Caco-2 (cell line): ENCODE results near the gene KREMEN2. TPM values are rescaled to one million over a fixed set of nuclear protein-coding genes. Genes with fewer than 3 reads are reported as not detected.

Experiments
- Bru-seq: library from RNA; stranded (reverse); fragments of 400-500 nt; gene quantifications from one replicate; lab custom pipeline; 2021; lab: Mats Ljungman, UMichigan
- BruChase-seq, 2 experiments: library from RNA; stranded (reverse); fragments of 400-500 nt; gene quantifications; one replicate each; lab custom pipeline; 2021; lab: Mats Ljungman, UMichigan
- BruUV-seq: library from RNA; stranded (reverse); fragments of 400-500 nt; replicated peaks from 2 replicates; lab custom pipeline; 2021; lab: Mats Ljungman, UMichigan
- CTCF ChIA-PET: fragments of 300-600 bp; sonication (Branson Sonifier 250); formaldehyde crosslinking; loops from one replicate; lab custom pipeline; 2022; ENCODE audit warnings: antibody characterized with exemption; lab: Charles Lee
- POLR2A ChIA-PET: fragments of 300-600 bp; sonication (Branson Sonifier 250); formaldehyde crosslinking; loops from one replicate; lab custom pipeline; 2022; ENCODE audit warnings: antibody characterized with exemption; lab: Charles Lee
- DNase-seq, 2 experiments: peaks; one replicate each; pipeline versions ENCODE4 v3.0.0 to v3.0.0-alpha.2; 2020 to 2022
- H3K27me3 ChIP-seq: replicated peaks from 2 replicates; pipeline ENCODE4 v1.6.0; 2011; ENCODE audit warnings: low read length; ENCODE audit not compliant: control insufficient read depth, insufficient read depth
- H3K36me3 ChIP-seq: 2 replicates; pipeline ENCODE4 v1.5.1; 2011; ENCODE audit warnings: low read length; ENCODE audit not compliant: control insufficient read depth, insufficient read depth
- H3K4me1 ChIP-seq: fragments of 250-450 bp; sonication (Bioruptor Pico); 2 replicates; pipeline ENCODE4 v1.5.1; 2020; ENCODE audit warnings: mild to moderate bottlenecking
- H3K4me3 ChIP-seq: 2 replicates; pipeline ENCODE4 v1.5.1; 2011; ENCODE audit warnings: low read depth, mild to moderate bottlenecking, control low read depth, low read length
- H3K9me3 ChIP-seq: fragments of 250-450 bp; sonication (Bioruptor Pico); 2 replicates; pipeline ENCODE4 v1.5.1; 2020; ENCODE audit warnings: mild to moderate bottlenecking, moderate library complexity
- H3K27ac Mint-ChIP-seq: one replicate; pipeline ENCODE4 v1.8.0; 2022; ENCODE audit warnings: mixed read lengths; ENCODE audit not compliant: unreplicated experiment
- H3K27me3 Mint-ChIP-seq: one replicate; pipeline ENCODE4 v1.8.0; 2022; ENCODE audit warnings: mixed read lengths; ENCODE audit not compliant: insufficient read depth, unreplicated experiment
- H3K36me3 Mint-ChIP-seq: one replicate; pipeline ENCODE4 v1.8.0; 2022; ENCODE audit warnings: mild to moderate bottlenecking, mixed read lengths; ENCODE audit not compliant: insufficient read depth, unreplicated experiment
- H3K4me1 Mint-ChIP-seq: one replicate; pipeline ENCODE4 v1.8.0; 2022; ENCODE audit warnings: low read depth, mixed read lengths; ENCODE audit not compliant: unreplicated experiment
- H3K4me3 Mint-ChIP-seq: one replicate; pipeline ENCODE4 v1.8.0; 2022; ENCODE audit warnings: mild to moderate bottlenecking, moderate library complexity, mixed read lengths; ENCODE audit not compliant: unreplicated experiment
- H3K9me3 Mint-ChIP-seq: one replicate; pipeline ENCODE4 v1.8.0; 2022; ENCODE audit warnings: mixed read lengths; ENCODE audit not compliant: unreplicated experiment
- intact Hi-C: fragments of 100-400 bp; cut with micrococcal nuclease; formaldehyde crosslinking; loops from one replicate; pipeline ENCODE4 v1.10.0; 2022; ENCODE audit not compliant: unreplicated experiment
- long read RNA-seq: library from polyadenylated mRNA; stranded (forward); transcript quantifications from one replicate; pipeline ENCODE4 v2.0.0, GENCODE V29; 2022
- total RNA-seq: library from RNA; stranded (reverse); gene quantifications from 2 replicates; pipeline ENCODE4 v1.2.3, GENCODE V29; 2022
- TF ChIP-seq, protein P1 (sequence below), 2 experiments: fragments of 200-600 bp in 1 of 2; IDR thresholded peaks; 1 replicate in 1 of 2; 2 replicates in 1 of 2; pipeline versions ENCODE4 v1.5.1 to v1.8.0; 2011 to 2022; ENCODE audit warnings: antibody characterized with exemption in 1 of 2, control low read depth in 1 of 2, inconsistent platforms in 1 of 2, low read depth in 1 of 2, low read length in 1 of 2, mild to moderate bottlenecking in 1 of 2, moderate library complexity in 1 of 2; ENCODE audit not compliant: insufficient read depth in 1 of 2, severe bottlenecking in 1 of 2, unreplicated experiment in 1 of 2

The KREMEN2 gene
- total RNA-seq, result 1.9 and 2.2 TPM in 2 replicates
- percentile 12 among the genes with signal in this experiment for Bru-seq, nascent RNA
- percentile 37 among the genes with signal in this experiment for BruChase-seq, experiment 1, labeled RNA remaining after a 2-hour chase
- BruChase-seq, experiment 2, labeled RNA remaining after a 6-hour chase, result percentile 40 among the genes with signal in this experiment
- long read RNA-seq, partial matches to known transcripts, result 1 of 5 reads
- long read RNA-seq, other reads (novel, unspliced or antisense), result 3 of 5 reads

GRCh38 chr16:2963723-2964474 is at the start of gene KREMEN2:
TSS of gene KREMEN2 (plus strand) at chr16:2964275. CDS start at chr16:2964521, 246 bp downstream.
- intact Hi-C loops, result no loop called here
- Mint-ChIP-seq H3K27me3 (no peaks in the 10 kb centered on the region), H3K4me1 (no peaks in the 10 kb centered on the region), H3K27ac (no peak within 1 kb of the TSS), H3K9me3 (no peaks in the 10 kb centered on the region), H3K4me3 (peak within 1 kb of the TSS; percentile 93), H3K36me3 (peaks cover 10% of the 10 kb centered on the region)
- TF ChIP-seq, protein P1, sequence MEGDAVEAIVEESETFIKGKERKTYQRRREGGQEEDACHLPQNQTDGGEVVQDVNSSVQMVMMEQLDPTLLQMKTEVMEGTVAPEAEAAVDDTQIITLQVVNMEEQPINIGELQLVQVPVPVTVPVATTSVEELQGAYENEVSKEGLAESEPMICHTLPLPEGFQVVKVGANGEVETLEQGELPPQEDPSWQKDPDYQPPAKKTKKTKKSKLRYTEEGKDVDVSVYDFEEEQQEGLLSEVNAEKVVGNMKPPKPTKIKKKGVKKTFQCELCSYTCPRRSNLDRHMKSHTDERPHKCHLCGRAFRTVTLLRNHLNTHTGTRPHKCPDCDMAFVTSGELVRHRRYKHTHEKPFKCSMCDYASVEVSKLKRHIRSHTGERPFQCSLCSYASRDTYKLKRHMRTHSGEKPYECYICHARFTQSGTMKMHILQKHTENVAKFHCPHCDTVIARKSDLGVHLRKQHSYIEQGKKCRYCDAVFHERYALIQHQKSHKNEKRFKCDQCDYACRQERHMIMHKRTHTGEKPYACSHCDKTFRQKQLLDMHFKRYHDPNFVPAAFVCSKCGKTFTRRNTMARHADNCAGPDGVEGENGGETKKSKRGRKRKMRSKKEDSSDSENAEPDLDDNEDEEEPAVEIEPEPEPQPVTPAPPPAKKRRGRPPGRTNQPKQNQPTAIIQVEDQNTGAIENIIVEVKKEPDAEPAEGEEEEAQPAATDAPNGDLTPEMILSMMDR (IDR thresholded peaks at IDR 0.05; ENCODE audit: insufficient read depth in 1 of 2, low read depth in 1 of 2, low read length in 1 of 2, severe bottlenecking in 1 of 2, unreplicated experiment in 1 of 2), result no peak
- ChIA-PET POLR2A (interaction anchor here (1.0 kb wide), 1 partner anchor 17 kb away, joined by 5 read pairs; the partner anchor contains the start of gene PKMYT1), CTCF (interaction anchor here (0.9 to 1.9 kb wide), 3 partner anchors 17 to 68 kb away, joined by 3 to 5 read pairs (median 4); partner anchors contain the start of gene PKMYT1)
- no TSS peak for BruUV-seq
- peaks cover 17% of the 10 kb centered on the region for H3K4me1 ChIP-seq
- H3K4me3 ChIP-seq, result peak within 1 kb of the TSS; percentile 54
- no peaks in the 10 kb centered on the region for H3K9me3 ChIP-seq
- H3K27me3 ChIP-seq, result no peaks in the 10 kb centered on the region
- no peaks in the 10 kb centered on the region for H3K36me3 ChIP-seq
- DNase-seq, result peak; percentile 85 to 92

DNA sequence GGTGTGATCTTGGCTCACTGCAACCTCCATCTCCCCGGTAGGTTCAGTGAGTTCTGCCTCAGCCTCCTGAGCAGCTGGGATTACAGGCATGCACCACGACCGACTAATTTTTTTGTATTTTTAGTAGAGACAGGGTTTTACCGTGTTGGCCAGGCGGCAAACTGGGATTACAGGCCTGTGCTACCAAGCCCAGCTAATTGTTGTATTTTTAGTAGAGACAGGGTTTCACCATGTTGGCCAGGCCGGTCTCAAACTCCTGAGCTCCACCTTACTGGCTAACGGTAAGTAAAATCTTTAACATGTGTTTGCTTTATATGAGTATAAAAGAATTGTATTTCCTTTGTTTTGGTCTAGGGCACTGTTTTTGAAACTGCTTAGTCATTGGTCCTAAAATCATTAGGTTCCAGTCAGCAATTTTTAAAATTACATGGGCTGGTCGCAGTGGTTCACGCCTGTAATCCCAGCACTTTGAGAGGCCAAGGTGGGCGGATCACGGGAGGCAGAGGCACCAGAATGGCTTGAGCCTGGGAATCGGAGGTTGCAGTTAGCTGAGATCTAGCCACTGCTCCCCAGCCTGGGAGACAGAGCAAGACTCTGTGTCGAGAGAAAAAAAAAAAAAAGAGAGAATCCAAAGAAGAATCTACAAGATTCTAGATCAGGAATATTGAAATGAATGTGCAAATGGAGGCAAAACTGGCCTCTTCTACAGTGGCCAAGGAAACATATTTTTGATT is 48.7 kb upstream of the KREMEN2 start:
- Histone ChIP-seq H3K36me3 (no peaks in the 10 kb centered on the region), H3K4me1 (peaks cover 6% of the 10 kb centered on the region; the same call in 1 of the 2 replicates), H3K27me3 (no peaks in the 10 kb centered on the region), H3K9me3 (no peaks in the 10 kb centered on the region), H3K4me3 (no peak overlapping the region)
- Mint-ChIP-seq H3K4me1 (peaks cover 7% of the 10 kb centered on the region), H3K9me3 (no peaks in the 10 kb centered on the region), H3K36me3 (peaks cover 18% of the 10 kb centered on the region), H3K27ac (no peak overlapping the region), H3K4me3 (no peak overlapping the region), H3K27me3 (no peaks in the 10 kb centered on the region)
- DNase-seq, result no peak
- TF ChIP-seq, protein P1 (IDR thresholded peaks at IDR 0.05; ENCODE audit: insufficient read depth in 1 of 2, low read depth in 1 of 2, low read length in 1 of 2, severe bottlenecking in 1 of 2, unreplicated experiment in 1 of 2), result no peak
- intact Hi-C loops, result loop anchor here (5.0 kb wide), 1 partner anchor 43 kb away; no protein-coding TSS in a partner anchor
- BruUV-seq, result no TSS peak
- ChIA-PET POLR2A (no interaction called here), CTCF (interaction anchor here (1.3 kb wide), 1 partner anchor 12 kb away, joined by 6 read pairs; no protein-coding TSS in a partner anchor)
